22Rv1 (cell line): ENCODE results near the gene ZNF419.

ENCODE experiments used
- ZFX ChIP-seq: fragments of 450-650 bp; IDR thresholded peaks from 2 replicates; pipeline ENCODE4 v1.6.1; 2017; ENCODE audit warnings: antibody characterized with exemption, borderline replicate concordance
- TF ChIP-seq, protein P1 (sequence below): fragments of 450-650 bp; IDR thresholded peaks from 2 replicates; pipeline ENCODE4 v1.5.1; 2017; ENCODE audit warnings: mild to moderate bottlenecking

DNA sequence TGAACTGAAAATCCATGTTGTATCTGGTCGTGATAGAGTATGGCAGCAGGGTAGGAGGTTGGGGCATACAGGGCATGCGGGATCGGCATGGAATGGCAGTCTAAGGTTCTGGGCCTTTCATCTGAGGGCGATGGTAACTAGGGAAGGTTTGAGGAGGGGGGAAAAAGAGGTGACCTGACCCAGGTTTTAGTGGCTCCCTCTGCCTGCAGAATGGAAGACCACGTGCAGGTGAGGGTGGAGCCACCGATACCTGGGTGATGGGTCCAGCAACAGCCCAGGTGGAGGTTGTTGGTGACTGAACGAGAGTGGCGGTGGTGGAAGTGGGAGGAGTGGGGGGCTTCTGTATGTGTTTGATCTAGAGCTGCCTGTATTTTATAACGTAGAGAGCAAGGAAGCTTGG is 48.6 kb upstream of the ZNF419 start:
- TF ChIP-seq, protein P1, sequence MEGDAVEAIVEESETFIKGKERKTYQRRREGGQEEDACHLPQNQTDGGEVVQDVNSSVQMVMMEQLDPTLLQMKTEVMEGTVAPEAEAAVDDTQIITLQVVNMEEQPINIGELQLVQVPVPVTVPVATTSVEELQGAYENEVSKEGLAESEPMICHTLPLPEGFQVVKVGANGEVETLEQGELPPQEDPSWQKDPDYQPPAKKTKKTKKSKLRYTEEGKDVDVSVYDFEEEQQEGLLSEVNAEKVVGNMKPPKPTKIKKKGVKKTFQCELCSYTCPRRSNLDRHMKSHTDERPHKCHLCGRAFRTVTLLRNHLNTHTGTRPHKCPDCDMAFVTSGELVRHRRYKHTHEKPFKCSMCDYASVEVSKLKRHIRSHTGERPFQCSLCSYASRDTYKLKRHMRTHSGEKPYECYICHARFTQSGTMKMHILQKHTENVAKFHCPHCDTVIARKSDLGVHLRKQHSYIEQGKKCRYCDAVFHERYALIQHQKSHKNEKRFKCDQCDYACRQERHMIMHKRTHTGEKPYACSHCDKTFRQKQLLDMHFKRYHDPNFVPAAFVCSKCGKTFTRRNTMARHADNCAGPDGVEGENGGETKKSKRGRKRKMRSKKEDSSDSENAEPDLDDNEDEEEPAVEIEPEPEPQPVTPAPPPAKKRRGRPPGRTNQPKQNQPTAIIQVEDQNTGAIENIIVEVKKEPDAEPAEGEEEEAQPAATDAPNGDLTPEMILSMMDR: no peak
- no peak for TF ChIP-seq ZFX
